ENCODE data around the gene COX6B2. TPM values are rescaled to one million over a fixed set of nuclear protein-coding genes. Genes with fewer than 3 reads are reported as not detected.
"Not testable (repeated sequence)": the region's sequence is repeated elsewhere in the genome, so short reads cannot be mapped to it uniquely, and the experiment has no call there.

The COX6B2 gene
- total and polyA plus RNA-seq, 2 donors (not counting 3 experiments of a cell fraction or from before 2014, with no cell fraction given): not detected

DNA sequence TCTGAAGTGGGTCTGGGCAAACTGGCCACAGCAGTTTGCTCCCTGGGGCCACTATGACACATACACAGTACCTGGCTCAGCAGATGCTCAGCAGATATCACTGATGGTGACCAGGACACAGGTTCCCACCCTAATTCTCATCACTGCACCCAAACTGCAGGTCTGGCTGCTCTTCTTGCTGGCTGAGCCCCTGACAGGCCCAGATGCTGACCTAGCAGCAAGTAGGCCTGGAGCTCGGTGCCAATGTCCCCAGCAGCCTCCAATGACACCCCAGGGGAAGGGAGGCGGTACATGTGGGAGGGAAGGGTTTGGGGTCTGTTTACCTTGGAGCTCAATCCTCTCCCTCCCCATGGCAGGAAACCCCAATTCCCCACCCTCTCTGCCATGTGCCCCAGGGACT lies 48.0 kb upstream of the COX6B2 start:
- H3K27ac ChIP-seq (ENCODE audit: insufficient read depth, low read depth, low read length): no peak overlapping the region
- no peaks in the 10 kb centered on the region for H4K20me1 ChIP-seq (replicated peaks; ENCODE audit: control insufficient read depth, extremely low read depth, insufficient read depth, low read length)
- dilution Hi-C loops (cut with MboI; ENCODE audit: extremely low pct_ligation_motif_present, low sequenced_read_pairs): no loop called here
- H3K9ac ChIP-seq (replicated peaks; ENCODE audit: extremely low read depth, insufficient read depth, low read length): no peak overlapping the region
- peaks cover 17 to 23% of the 10 kb centered on the region in 2 experiments for H3K36me3 ChIP-seq (ENCODE audit: control insufficient read depth in 2 of 2, extremely low read depth in 1 of 2, insufficient read depth in 2 of 2, low read length in 2 of 2)
- TF ChIP-seq POLR2AphosphoS5 (IDR thresholded peaks at IDR 0.05; ENCODE audit: insufficient read depth, low read depth, low read length): no peak
- TF ChIP-seq, protein P1, sequence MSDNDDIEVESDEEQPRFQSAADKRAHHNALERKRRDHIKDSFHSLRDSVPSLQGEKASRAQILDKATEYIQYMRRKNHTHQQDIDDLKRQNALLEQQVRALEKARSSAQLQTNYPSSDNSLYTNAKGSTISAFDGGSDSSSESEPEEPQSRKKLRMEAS (IDR thresholded peaks at IDR 0.05; ENCODE audit: insufficient read depth, insufficient read length): no peak
- TF ChIP-seq, protein P2, sequence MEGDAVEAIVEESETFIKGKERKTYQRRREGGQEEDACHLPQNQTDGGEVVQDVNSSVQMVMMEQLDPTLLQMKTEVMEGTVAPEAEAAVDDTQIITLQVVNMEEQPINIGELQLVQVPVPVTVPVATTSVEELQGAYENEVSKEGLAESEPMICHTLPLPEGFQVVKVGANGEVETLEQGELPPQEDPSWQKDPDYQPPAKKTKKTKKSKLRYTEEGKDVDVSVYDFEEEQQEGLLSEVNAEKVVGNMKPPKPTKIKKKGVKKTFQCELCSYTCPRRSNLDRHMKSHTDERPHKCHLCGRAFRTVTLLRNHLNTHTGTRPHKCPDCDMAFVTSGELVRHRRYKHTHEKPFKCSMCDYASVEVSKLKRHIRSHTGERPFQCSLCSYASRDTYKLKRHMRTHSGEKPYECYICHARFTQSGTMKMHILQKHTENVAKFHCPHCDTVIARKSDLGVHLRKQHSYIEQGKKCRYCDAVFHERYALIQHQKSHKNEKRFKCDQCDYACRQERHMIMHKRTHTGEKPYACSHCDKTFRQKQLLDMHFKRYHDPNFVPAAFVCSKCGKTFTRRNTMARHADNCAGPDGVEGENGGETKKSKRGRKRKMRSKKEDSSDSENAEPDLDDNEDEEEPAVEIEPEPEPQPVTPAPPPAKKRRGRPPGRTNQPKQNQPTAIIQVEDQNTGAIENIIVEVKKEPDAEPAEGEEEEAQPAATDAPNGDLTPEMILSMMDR (IDR thresholded peaks at IDR 0.05; ENCODE audit: extremely low read depth in 1 of 2, insufficient read depth in 1 of 2, low read depth in 1 of 2, low read length in 2 of 2): no peak
- H3K4me2 ChIP-seq (ENCODE audit: insufficient read depth, low read length): no peak overlapping the region
- FAIRE-seq (no peak), DNase-seq (ENCODE audit: low read depth, low spot score) (no peak)
- intact Hi-C loops (cut with micrococcal nuclease): no loop called here
- ChIA-PET POLR2A (no interaction called here), CTCF (interaction anchor here (1.1 to 1.5 kb wide), 2 partner anchors 15 to 18 kb away, joined by 3 read pairs; partner anchors contain the start of gene TMEM238)
- H2AFZ ChIP-seq (ENCODE audit: low read depth, low read length): no peak overlapping the region
- H3K79me2 ChIP-seq (ENCODE audit: control insufficient read depth, insufficient read depth, low read length): peaks cover 53% of the 10 kb centered on the region
- no TSS peak for BruUV-seq (replicated peaks)
- no peak overlapping the region for H3K4me3 ChIP-seq (replicated peaks in 1 of 3; ENCODE audit: insufficient read depth in 1 of 3, low read depth in 1 of 3, low read length in 3 of 3)
- no peaks in the 10 kb centered on the region for H3K9me1 ChIP-seq (replicated peaks; ENCODE audit: control insufficient read depth, extremely low read depth, insufficient read depth, low read length)
- H3K4me1 ChIP-seq (ENCODE audit: control insufficient read depth, extremely low read depth, insufficient read depth, low read length): peaks cover 13% of the 10 kb centered on the region
- H3K27me3 ChIP-seq (ENCODE audit: control insufficient read depth in 2 of 2, insufficient read depth in 2 of 2, low read length in 2 of 2): no peaks in the 10 kb centered on the region
- no peaks in the 10 kb centered on the region for H3K9me3 ChIP-seq (replicated peaks; ENCODE audit: control insufficient read depth, insufficient read depth, low read length)

DNA sequence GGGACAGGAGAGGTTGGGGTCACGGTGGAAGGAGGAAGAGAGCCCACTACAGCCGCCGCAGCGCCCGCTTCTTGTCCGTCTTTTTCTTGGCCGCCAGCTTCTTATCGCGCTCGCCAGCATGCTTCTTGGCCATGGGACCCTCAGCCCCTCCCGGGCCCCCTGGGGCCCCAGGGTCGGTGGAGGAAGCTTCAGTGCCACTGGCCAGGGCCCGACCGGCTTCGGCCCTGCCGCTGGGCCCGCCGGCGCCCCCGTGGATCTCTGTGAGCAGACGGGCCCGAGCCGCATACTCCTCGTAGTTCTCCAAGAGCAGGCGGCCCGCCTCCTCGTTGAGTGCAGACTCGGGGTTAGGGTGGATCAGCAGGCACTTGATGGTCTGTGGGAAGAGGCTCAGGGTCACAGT lies 46.9 kb upstream of the COX6B2 start:
- H3K9ac ChIP-seq (replicated peaks; ENCODE audit: extremely low read depth, insufficient read depth, low read length); H3K9me1 ChIP-seq (replicated peaks; ENCODE audit: control insufficient read depth, extremely low read depth, insufficient read depth, low read length); BruUV-seq (replicated peaks); H3K27me3 ChIP-seq (ENCODE audit: control insufficient read depth in 2 of 2, insufficient read depth in 2 of 2, low read length in 2 of 2); H3K4me2 ChIP-seq (ENCODE audit: insufficient read depth, low read length); FAIRE-seq; DNase-seq (ENCODE audit: low read depth, low spot score); H2AFZ ChIP-seq (ENCODE audit: low read depth, low read length); intact Hi-C loops (cut with micrococcal nuclease); H3K27ac ChIP-seq (ENCODE audit: insufficient read depth, low read depth, low read length); H3K4me3 ChIP-seq (replicated peaks in 1 of 3; ENCODE audit: insufficient read depth in 1 of 3, low read depth in 1 of 3, low read length in 3 of 3); dilution Hi-C loops (cut with MboI; ENCODE audit: extremely low pct_ligation_motif_present, low sequenced_read_pairs); H4K20me1 ChIP-seq (replicated peaks; ENCODE audit: control insufficient read depth, extremely low read depth, insufficient read depth, low read length); H3K4me1 ChIP-seq (ENCODE audit: control insufficient read depth, extremely low read depth, insufficient read depth, low read length); H3K9me3 ChIP-seq (replicated peaks; ENCODE audit: control insufficient read depth, insufficient read depth, low read length); POLR2A ChIA-PET: not testable (repeated sequence)
- Histone ChIP-seq H3K79me2 (ENCODE audit: control insufficient read depth, insufficient read depth, low read length) (peaks cover 42% of the 10 kb centered on the region), H3K36me3 (ENCODE audit: control insufficient read depth in 2 of 2, extremely low read depth in 1 of 2, insufficient read depth in 2 of 2, low read length in 2 of 2) (peaks cover 17 to 23% of the 10 kb centered on the region in 2 experiments)
- CTCF ChIA-PET: interaction anchor here (0.6 kb wide), 1 partner anchor 276 kb away, joined by 3 read pairs; no protein-coding TSS in a partner anchor
